ENCODE results near the gene STK11. TPM values are rescaled to one million over a fixed set of nuclear protein-coding genes. Genes with fewer than 3 reads are reported as not detected.

Gene STK11
- total RNA-seq, 4 donors from 2014 or later: 52.2 to 95.7 (median 73.2) TPM

- H3K27me3 ChIP-seq: peaks cover 0 to 3% (median 0%) of the 10 kb centered on the region in 4 donors
- H3K9me3 ChIP-seq: no peaks in the 10 kb centered on the region
- intact Hi-C loops (cut with DNase I): no loop called here
- WGBS: 0% methylated on average over 7 of the region's 26 CpGs
- DNase-seq (ENCODE audit: extremely low spot score): peak; percentile 98
- peak overlapping the region; percentile 77 to 89 (median 82) for H3K4me3 ChIP-seq
- peaks cover 52 to 81% (median 73%) of the 10 kb centered on the region in 4 donors for H3K4me1 ChIP-seq
- H3K27ac ChIP-seq (replicated peaks in 1 of 4): peak overlapping the region; percentile 99 to 100 (median 100)
- TF ChIP-seq POLR2A (IDR thresholded peaks at IDR 0.05; ENCODE audit: low read depth): no peak
- TF ChIP-seq EP300 (IDR thresholded peaks at IDR 0.05): peak; percentile 29
- peak; percentile 48 to 77 for TF ChIP-seq POLR2AphosphoS5 (IDR thresholded peaks at IDR 0.05)
- TF ChIP-seq CTCF (IDR thresholded peaks at IDR 0.05): peak in 1 of 3 experiments; percentile 30
- peaks cover 36 to 68% (median 61%) of the 10 kb centered on the region in 4 donors for H3K36me3 ChIP-seq
Observed at GRCh38 chr19:1252821-1253513, 47.4 kb downstream of the STK11 start.

DNA sequence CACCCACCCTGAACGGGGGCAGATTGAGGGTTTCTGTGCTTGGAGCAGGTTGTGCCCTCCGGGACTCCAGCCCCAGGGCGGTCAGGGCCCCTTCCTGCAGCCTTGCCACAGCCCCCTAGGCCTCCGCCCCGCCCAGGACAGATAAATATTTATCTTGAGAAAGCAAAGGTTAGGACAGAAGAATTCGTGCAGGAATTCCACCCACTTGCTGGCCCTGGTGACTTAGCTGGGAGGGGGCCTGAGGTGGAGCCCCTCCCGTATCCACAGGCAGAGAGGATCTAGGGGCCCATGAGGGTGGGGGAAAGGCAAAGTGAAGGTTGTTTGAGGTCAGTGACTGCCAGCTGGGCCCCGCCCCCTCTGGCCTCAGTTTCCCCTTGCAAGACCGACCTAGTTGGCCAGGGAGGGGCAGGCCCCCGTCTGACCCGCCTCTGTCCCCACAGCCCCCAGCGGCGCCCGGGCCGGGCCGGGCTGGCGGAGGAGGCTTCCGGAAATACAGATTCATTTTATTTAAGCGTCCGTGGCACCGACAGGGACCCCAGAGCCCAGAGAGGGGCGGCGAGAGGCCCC, 48.0 kb downstream of the STK11 start:
- H3K4me3 ChIP-seq: peak overlapping the region; percentile 77 to 89 (median 82)
- peak overlapping the region; percentile 99 to 100 (median 100) for H3K27ac ChIP-seq (replicated peaks in 1 of 4)
- intact Hi-C loops (cut with DNase I): no loop called here
- no peaks in the 10 kb centered on the region for H3K9me3 ChIP-seq
- H3K4me1 ChIP-seq: peaks cover 56 to 83% (median 76%) of the 10 kb centered on the region in 4 donors
- peaks cover 36 to 73% (median 65%) of the 10 kb centered on the region in 4 donors for H3K36me3 ChIP-seq
- DNase-seq (ENCODE audit: extremely low spot score): peak; percentile 95
- 13% methylated on average over 16 of the region's 23 CpGs for WGBS
- peak; percentile 6 to 53 for TF ChIP-seq POLR2AphosphoS5 (IDR thresholded peaks at IDR 0.05)
- TF ChIP-seq CTCF (IDR thresholded peaks at IDR 0.05): no peak
- TF ChIP-seq EP300 (IDR thresholded peaks at IDR 0.05): no peak
- no peak for TF ChIP-seq POLR2A (IDR thresholded peaks at IDR 0.05; ENCODE audit: low read depth)
- H3K27me3 ChIP-seq: peaks cover 0 to 3% (median 0%) of the 10 kb centered on the region in 4 donors

- peak overlapping the region; percentile 99 to 100 (median 100) for H3K27ac ChIP-seq (replicated peaks in 1 of 4)
Observed at GRCh38 chr19:1254081-1254527, 48.5 kb downstream of the STK11 start.

GRCh38 chr19:1254530-1255185, 49.1 kb downstream of the STK11 start:
- Histone ChIP-seq H3K9me3 (no peaks in the 10 kb centered on the region), H3K4me3 (peak overlapping the region; percentile 77 to 89 (median 82)), H3K27ac (replicated peaks in 1 of 4) (peak overlapping the region; percentile 99 to 100 (median 100)), H3K36me3 (peaks cover 36 to 73% (median 65%) of the 10 kb centered on the region in 4 donors), H3K27me3 (no peaks in the 10 kb centered on the region), H3K4me1 (peaks cover 67 to 94% (median 87%) of the 10 kb centered on the region in 4 donors)
- WGBS: 85% methylated on average over 16 of the region's 20 CpGs
- DNase-seq (ENCODE audit: extremely low spot score): no peak
- intact Hi-C loops (cut with DNase I): no loop called here
- no peak for TF ChIP-seq EP300 (IDR thresholded peaks at IDR 0.05)
- no peak for TF ChIP-seq POLR2AphosphoS5 (IDR thresholded peaks at IDR 0.05)
- TF ChIP-seq POLR2A (IDR thresholded peaks at IDR 0.05; ENCODE audit: low read depth): no peak
- no peak for TF ChIP-seq CTCF (IDR thresholded peaks at IDR 0.05)

More at GRCh38 chr19:1254081-1254527, 48.5 kb downstream of the STK11 start:
- Histone ChIP-seq H3K27me3 (peaks cover 0 to 3% (median 0%) of the 10 kb centered on the region in 4 donors), H3K36me3 (peaks cover 36 to 73% (median 65%) of the 10 kb centered on the region in 4 donors), H3K9me3 (no peaks in the 10 kb centered on the region), H3K4me1 (peaks cover 61 to 88% (median 82%) of the 10 kb centered on the region in 4 donors), H3K4me3 (peak overlapping the region; percentile 77 to 89 (median 82))
- no peak for DNase-seq (ENCODE audit: extremely low spot score)
- intact Hi-C loops (cut with DNase I): no loop called here
- peak in 1 of 2 donors; percentile 73 for TF ChIP-seq POLR2AphosphoS5 (IDR thresholded peaks at IDR 0.05)
- TF ChIP-seq EP300 (IDR thresholded peaks at IDR 0.05): no peak
- 75% methylated on average over 20 of the region's 37 CpGs for WGBS
